ENCODE data around the gene RNPEP.
"Not testable (repeated sequence)": the region's sequence is repeated elsewhere in the genome, so short reads cannot be mapped to it uniquely, and the experiment has no call there.

RNPEP gene

GRCh38 chr1:202010180-202011015 lies 27.9 kb downstream of the RNPEP start, which contains the start of gene ELF3:
TSS of gene ELF3 (plus strand) at chr1:202010587. CDS start at chr1:202011137, 550 bp downstream.
- DNase-seq = peak in 1 of 14 donors; percentile 36

- no peak for DNase-seq
These were observed 29.5 kb downstream of the RNPEP start for GRCh38 chr1:202011994-202012393.

GRCh38 chr1:202012544-202013478 lies 30.4 kb downstream of the RNPEP start:
- no peak for DNase-seq

GRCh38 chr1:202013603-202014002 lies 31.2 kb downstream of the RNPEP start:
- no peak for DNase-seq

- no peak for DNase-seq
These were observed 31.6 kb downstream of the RNPEP start for GRCh38 chr1:202014060-202014459.

- DNase-seq = no peak
These were observed 32.6 kb downstream of the RNPEP start for GRCh38 chr1:202014915-202015661.

GRCh38 chr1:202015662-202015937 lies 33.2 kb downstream of the RNPEP start:
- DNase-seq = no peak

- no peak for DNase-seq
These were observed 33.8 kb downstream of the RNPEP start for GRCh38 chr1:202016022-202016810.

GRCh38 chr1:202016811-202017748 lies 34.6 kb downstream of the RNPEP start:
- DNase-seq = no peak

- no peak for DNase-seq
These were observed 35.5 kb downstream of the RNPEP start for GRCh38 chr1:202017749-202018467.

- no peak for DNase-seq
These were observed 36.2 kb downstream of the RNPEP start for GRCh38 chr1:202018468-202019234.

- DNase-seq = not testable (repeated sequence)
These were observed 36.7 kb downstream of the RNPEP start for GRCh38 chr1:202019235-202019558.

- DNase-seq = peak in 1 of 14 donors; percentile 5
These were observed 40.6 kb downstream of the RNPEP start for GRCh38 chr1:202023001-202023433.

- no peak for DNase-seq
These were observed 46.8 kb downstream of the RNPEP start for GRCh38 chr1:202029171-202029665.

GRCh38 chr1:202029727-202030126 lies 47.3 kb downstream of the RNPEP start:
- DNase-seq = no peak

- no peak for DNase-seq
These were observed 49.3 kb downstream of the RNPEP start for GRCh38 chr1:202031796-202032195.

- no peak for DNase-seq
These were observed 51.8 kb downstream of the RNPEP start for GRCh38 chr1:202034149-202034682.

- DNase-seq = no peak
These were observed 52.4 kb downstream of the RNPEP start for GRCh38 chr1:202034683-202035462.

All from C1 segment of cervical spinal cord (tissue), 14 donors.